DOHH2 (cell line): ENCODE results near the gene MUC13.

ENCODE experiments used
- H3F3A ChIP-seq: fragments of 200-600 bp; sonication (generic), shearing (Covaris generic); 2 replicates; pipeline ENCODE4 v1.6.0; 2016; ENCODE audit warnings: antibody characterized with exemption, mild to moderate bottlenecking; ENCODE audit not compliant: control insufficient read depth, insufficient read depth
- H3K27ac ChIP-seq: fragments of 200-600 bp; sonication (generic); 2 replicates; pipeline ENCODE4 v1.5.1; 2014; ENCODE audit warnings: low read depth, mild to moderate bottlenecking, low read length, moderate library complexity
- H3K27me3 ChIP-seq: fragments of 200-600 bp; sonication (generic); 2 replicates; pipeline ENCODE4 v1.6.1; 2014; ENCODE audit warnings: mild to moderate bottlenecking, low read length, mixed read lengths; ENCODE audit not compliant: control insufficient read depth
- H3K36me3 ChIP-seq: fragments of 200-600 bp; sonication (generic); 2 replicates; pipeline ENCODE4 v1.6.1; 2014; ENCODE audit warnings: mild to moderate bottlenecking, low read length, moderate library complexity, mixed read lengths; ENCODE audit not compliant: control insufficient read depth
- H3K4me1 ChIP-seq: fragments of 200-600 bp; sonication (generic); 2 replicates; pipeline ENCODE4 v1.6.1; 2014; ENCODE audit warnings: mild to moderate bottlenecking, low read length, mixed read lengths; ENCODE audit not compliant: control insufficient read depth
- H3K4me2 ChIP-seq: fragments of 200-600 bp; sonication (generic); 2 replicates; pipeline ENCODE4 v1.6.0; 2014; ENCODE audit warnings: mild to moderate bottlenecking, low read length, moderate library complexity
- H3K4me3 ChIP-seq: fragments of 200-600 bp; sonication (generic); 2 replicates; pipeline ENCODE4 v1.5.1; 2014; ENCODE audit warnings: mild to moderate bottlenecking, low read length, mixed read lengths
- H3K79me2 ChIP-seq: fragments of 200-600 bp; sonication (generic); 2 replicates; pipeline ENCODE4 v1.6.1; 2014; ENCODE audit warnings: mild to moderate bottlenecking, low read length, mixed read lengths; ENCODE audit not compliant: control insufficient read depth
- H3K9me2 ChIP-seq: fragments of 200-600 bp; sonication (generic); replicated peaks from 2 replicates; pipeline ENCODE4 v1.6.1; 2014; ENCODE audit warnings: mild to moderate bottlenecking, low read length, mixed read lengths; ENCODE audit not compliant: control insufficient read depth
- H3K9me3 ChIP-seq: fragments of 200-600 bp; sonication (generic); 2 replicates; pipeline ENCODE4 v1.6.1; 2014; ENCODE audit warnings: antibody characterized with exemption, low read length, mixed read lengths; ENCODE audit not compliant: control insufficient read depth, insufficient read depth
- H4K20me1 ChIP-seq: fragments of 200-600 bp; sonication (generic); 2 replicates; pipeline ENCODE4 v1.6.0; 2014; ENCODE audit warnings: low read depth, mild to moderate bottlenecking, antibody characterized with exemption, low read length, moderate library complexity; ENCODE audit not compliant: control insufficient read depth, insufficient read depth
- CTCF ChIP-seq: fragments of 200-600 bp; sonication (generic); IDR thresholded peaks from one replicate; pipeline ENCODE4 v1.5.1; 2014; ENCODE audit warnings: antibody characterized with exemption, mild to moderate bottlenecking, low read depth, low read length; ENCODE audit not compliant: poor library complexity, severe bottlenecking
- EZH2phosphoT487 ChIP-seq: fragments of 200-600 bp; sonication (generic); IDR thresholded peaks from 2 replicates; pipeline ENCODE4 v1.6.1; 2017; ENCODE audit warnings: borderline replicate concordance, mild to moderate bottlenecking, antibody characterized with exemption, low read length, moderate library complexity, mixed read lengths

Gene MUC13

GRCh38 chr3:124972457-124972856, 37.9 kb upstream of the MUC13 start:
- H3K4me3 ChIP-seq: no peak overlapping the region
- H3K4me2 ChIP-seq: no peak overlapping the region
- H3K9me3 ChIP-seq: no peaks in the 10 kb centered on the region
- no peaks in the 10 kb centered on the region for H3K9me2 ChIP-seq
- H4K20me1 ChIP-seq: no peaks in the 10 kb centered on the region
- no peak for TF ChIP-seq CTCF
- no peak for TF ChIP-seq EZH2phosphoT487
- H3K4me1 ChIP-seq: no peaks in the 10 kb centered on the region
- no peaks in the 10 kb centered on the region for H3K79me2 ChIP-seq
- H3K27ac ChIP-seq: no peak overlapping the region
- H3K36me3 ChIP-seq: no peaks in the 10 kb centered on the region
- no peaks in the 10 kb centered on the region for H3F3A ChIP-seq
- no peaks in the 10 kb centered on the region for H3K27me3 ChIP-seq

- Histone ChIP-seq H3K4me3 (no peak overlapping the region), H4K20me1 (no peaks in the 10 kb centered on the region), H3K4me2 (no peak overlapping the region), H3K27me3 (no peaks in the 10 kb centered on the region), H3K4me1 (no peaks in the 10 kb centered on the region), H3K9me3 (no peaks in the 10 kb centered on the region), H3K27ac (no peak overlapping the region), H3K9me2 (no peaks in the 10 kb centered on the region), H3K36me3 (no peaks in the 10 kb centered on the region), H3K79me2 (no peaks in the 10 kb centered on the region), H3F3A (no peaks in the 10 kb centered on the region)
- TF ChIP-seq CTCF: no peak
- TF ChIP-seq EZH2phosphoT487: no peak
Observed at GRCh38 chr3:124969963-124970722, 35.6 kb upstream of the MUC13 start.

GRCh38 chr3:124969190-124969589, 34.6 kb upstream of the MUC13 start:
- Histone ChIP-seq H3K27ac (no peak overlapping the region), H4K20me1 (no peaks in the 10 kb centered on the region), H3K79me2 (no peaks in the 10 kb centered on the region), H3K4me2 (no peak overlapping the region), H3K36me3 (no peaks in the 10 kb centered on the region), H3F3A (no peaks in the 10 kb centered on the region), H3K9me2 (no peaks in the 10 kb centered on the region), H3K4me1 (no peaks in the 10 kb centered on the region), H3K27me3 (no peaks in the 10 kb centered on the region), H3K9me3 (no peaks in the 10 kb centered on the region), H3K4me3 (no peak overlapping the region)
- TF ChIP-seq EZH2phosphoT487: no peak
- TF ChIP-seq CTCF: no peak
